NK-92 (cell line): Measurements from ENCODE around the gene NRL.
A peak's percentile ranks its signal among the peaks of the same experiment; 100 is the strongest.

Experiments
- DNase-seq: peaks from one replicate; lab custom pipeline; 2025; ENCODE audit not compliant: unreplicated experiment; lab: John Stamatoyannopoulos, UW

The NRL gene

GRCh38 chr14:24145219-24145618 lies 30.5 kb upstream of the NRL start:
- no peak for DNase-seq

- DNase-seq: no peak
Measured at GRCh38 chr14:24144451-24144850, 29.7 kb upstream of the NRL start.

GRCh38 chr14:24143511-24143910 lies 28.8 kb upstream of the NRL start:
- no peak for DNase-seq

GRCh38 chr14:24141097-24141880 lies 26.5 kb upstream of the NRL start, which contains the start of gene EMC9:
EMC9 (minus strand) TSS chr14:24141591; CDS start chr14:24141304, 287 bp downstream.
- peak; percentile 98 for DNase-seq

- no peak for DNase-seq
Measured at GRCh38 chr14:24139272-24139934, 24.7 kb upstream of the NRL start.

GRCh38 chr14:24138396-24139271 lies 23.9 kb upstream of the NRL start:
- DNase-seq: no peak

GRCh38 chr14:24137529-24138395 lies 23.0 kb upstream of the NRL start:
- DNase-seq: no peak

- no peak for DNase-seq
Measured at GRCh38 chr14:24136684-24137528, 22.2 kb upstream of the NRL start.

GRCh38 chr14:24135834-24136683 lies 21.3 kb upstream of the NRL start, which contains the start of gene PSME1:
PSME1 (plus strand) TSS chr14:24136194; CDS start chr14:24136263, 69 bp downstream.
- DNase-seq: peak; percentile 41

GRCh38 chr14:24135584-24135833 lies 20.8 kb upstream of the NRL start:
- no peak for DNase-seq

GRCh38 chr14:24133735-24134134 lies 19.0 kb upstream of the NRL start:
- no peak for DNase-seq

GRCh38 chr14:24132976-24133375 lies 18.2 kb upstream of the NRL start:
- no peak for DNase-seq

- DNase-seq: no peak
Measured at GRCh38 chr14:24132061-24132685, 17.4 kb upstream of the NRL start.

- no peak for DNase-seq
Measured at GRCh38 chr14:24131549-24131966, 16.8 kb upstream of the NRL start.

- DNase-seq: no peak
Measured at GRCh38 chr14:24130717-24131548, 16.2 kb upstream of the NRL start.

GRCh38 chr14:24130380-24130716 lies 15.6 kb upstream of the NRL start, which contains the start of gene FITM1:
FITM1 (plus strand) TSS chr14:24130659; CDS start chr14:24131564, 905 bp downstream.
- no peak for DNase-seq

- DNase-seq: no peak
Measured at GRCh38 chr14:24129410-24129998, 14.8 kb upstream of the NRL start.
